Osteocyte (in vitro differentiated cells): ENCODE data around the gene SLC25A51. TPM values are rescaled to one million over a fixed set of nuclear protein-coding genes. Genes with fewer than 3 reads are reported as not detected.

ENCODE experiments used
- DNase-seq: peaks from one replicate; pipeline ENCODE4 v3.0.0; 2021; ENCODE audit warnings: mixed read lengths; ENCODE audit not compliant: unreplicated experiment; ENCODE audit errors: extremely low spot score
- H3K27ac Mint-ChIP-seq: one replicate; pipeline ENCODE4 v1.8.0; 2021; ENCODE audit warnings: mild to moderate bottlenecking, mixed read lengths; ENCODE audit not compliant: unreplicated experiment
- H3K27me3 Mint-ChIP-seq: one replicate; pipeline ENCODE4 v1.8.0; 2021; ENCODE audit warnings: mixed read lengths; ENCODE audit not compliant: unreplicated experiment
- H3K36me3 Mint-ChIP-seq: one replicate; pipeline ENCODE4 v1.8.0; 2021; ENCODE audit warnings: mixed read lengths; ENCODE audit not compliant: unreplicated experiment
- H3K4me1 Mint-ChIP-seq: one replicate; pipeline ENCODE4 v1.8.0; 2021; ENCODE audit warnings: mixed read lengths; ENCODE audit not compliant: unreplicated experiment
- H3K4me3 Mint-ChIP-seq: one replicate; pipeline ENCODE4 v1.8.0; 2021; ENCODE audit warnings: mild to moderate bottlenecking, moderate library complexity, mixed read lengths; ENCODE audit not compliant: unreplicated experiment
- H3K9me3 Mint-ChIP-seq: one replicate; pipeline ENCODE4 v1.8.0; 2021; ENCODE audit warnings: mixed read lengths; ENCODE audit not compliant: unreplicated experiment
- CTCF ChIP-seq: fragments of 200-600 bp; sonication (generic); IDR thresholded peaks from 2 replicates; pipeline ENCODE4 v1.5.0; 2021; ENCODE audit warnings: antibody characterized with exemption, mild to moderate bottlenecking, moderate library complexity
- total RNA-seq: library from RNA; stranded (reverse); gene quantifications from 2 replicates; pipeline ENCODE4 v1.2.1, GENCODE V29; 2021

SLC25A51 gene
- total RNA-seq, 1 donor from 2014 or later: 37.5 TPM

DNA sequence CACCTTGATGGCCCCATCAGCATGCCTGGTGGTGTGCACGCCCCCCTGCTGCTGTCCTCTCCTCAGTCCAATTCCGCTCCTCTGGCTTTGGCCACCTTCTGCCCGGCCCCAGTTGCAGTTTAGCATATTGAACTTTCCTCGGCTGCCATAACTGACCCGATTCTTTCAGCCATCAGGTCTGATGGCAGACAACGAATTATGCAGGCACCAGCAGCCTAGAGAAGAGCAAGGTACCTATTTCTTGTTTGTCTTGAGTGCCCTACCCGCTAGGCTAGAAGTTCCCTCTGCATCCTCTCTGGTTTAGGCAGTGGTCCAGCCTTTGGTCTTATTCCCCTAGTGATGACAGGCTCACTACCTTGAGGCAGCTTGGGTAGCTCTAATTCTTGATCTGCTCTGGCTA, 43.0 kb upstream of the SLC25A51 start:
- no peak for DNase-seq
- Mint-ChIP-seq H3K4me3 (no peak overlapping the region), H3K36me3 (peaks cover 6% of the 10 kb centered on the region), H3K4me1 (peaks cover 76% of the 10 kb centered on the region), H3K27ac (no peak overlapping the region), H3K9me3 (no peaks in the 10 kb centered on the region), H3K27me3 (no peaks in the 10 kb centered on the region)
- TF ChIP-seq CTCF: no peak

GRCh38 chr9:37946041-37946440, 42.1 kb upstream of the SLC25A51 start:
- no peak overlapping the region for H3K4me3 Mint-ChIP-seq
- DNase-seq: no peak
- H3K36me3 Mint-ChIP-seq: peaks cover 6% of the 10 kb centered on the region
- H3K4me1 Mint-ChIP-seq: peaks cover 69% of the 10 kb centered on the region
- H3K9me3 Mint-ChIP-seq: no peaks in the 10 kb centered on the region
- H3K27me3 Mint-ChIP-seq: no peaks in the 10 kb centered on the region
- no peak for TF ChIP-seq CTCF
- H3K27ac Mint-ChIP-seq: no peak overlapping the region

- Mint-ChIP-seq H3K27me3 (no peaks in the 10 kb centered on the region), H3K4me3 (peak overlapping the region; percentile 27), H3K36me3 (peaks cover 7% of the 10 kb centered on the region), H3K4me1 (peaks cover 58% of the 10 kb centered on the region), H3K9me3 (no peaks in the 10 kb centered on the region), H3K27ac (peak overlapping the region; percentile 91)
- TF ChIP-seq CTCF: no peak
- DNase-seq: no peak
Observed at GRCh38 chr9:37944671-37945481, 40.9 kb upstream of the SLC25A51 start.

GRCh38 chr9:37944266-37944650, 40.3 kb upstream of the SLC25A51 start:
- DNase-seq: no peak
- Mint-ChIP-seq H3K27me3 (no peaks in the 10 kb centered on the region), H3K27ac (peak overlapping the region; percentile 91), H3K4me3 (no peak overlapping the region), H3K4me1 (peaks cover 52% of the 10 kb centered on the region), H3K9me3 (no peaks in the 10 kb centered on the region), H3K36me3 (peaks cover 7% of the 10 kb centered on the region)
- TF ChIP-seq CTCF: no peak

DNA sequence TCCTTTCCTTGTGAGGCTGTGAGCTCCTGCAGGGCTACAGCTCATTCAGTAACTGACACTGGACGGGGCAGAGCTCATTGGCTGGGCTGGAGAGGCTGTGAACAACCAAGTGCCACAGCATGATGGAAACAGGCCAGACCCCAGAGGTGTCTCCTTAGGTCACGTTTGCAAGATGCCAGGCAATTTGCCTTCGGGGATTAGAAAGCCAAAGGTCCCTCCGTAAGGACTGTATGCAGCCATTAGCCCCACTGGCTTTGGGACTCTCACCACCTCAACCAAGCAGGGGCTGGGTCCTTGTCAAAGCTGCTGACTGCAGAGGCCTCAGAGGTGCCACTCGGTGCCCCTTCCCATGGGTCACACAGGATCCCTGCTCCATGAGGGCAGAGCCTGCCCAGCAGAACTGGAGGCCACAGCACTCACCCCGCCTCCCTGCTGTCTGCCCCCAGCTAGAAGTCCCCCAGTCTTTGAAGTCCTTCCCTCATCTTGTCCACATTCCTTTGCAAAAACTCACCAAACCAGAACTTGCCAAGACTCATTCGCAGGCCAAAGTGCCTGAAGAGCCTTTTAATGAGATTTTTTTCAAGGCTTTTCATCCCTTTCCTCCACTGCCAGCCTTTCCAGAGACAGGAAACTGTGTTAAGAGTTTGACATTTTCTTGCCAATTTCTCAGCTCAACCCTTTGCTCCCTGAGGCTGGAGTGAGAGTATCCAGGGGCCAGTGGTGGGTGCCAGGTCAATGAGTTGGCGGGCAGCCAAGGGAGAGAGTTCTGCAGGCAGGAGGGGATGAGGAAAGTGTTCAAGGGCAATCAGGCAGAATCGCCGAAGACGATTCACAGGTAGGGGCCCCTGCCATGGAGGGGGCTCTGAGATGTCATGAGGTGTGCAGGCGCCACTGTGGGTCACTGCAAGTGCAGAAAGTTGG, 39.7 kb upstream of the SLC25A51 start:
- DNase-seq: no peak
- Mint-ChIP-seq H3K4me1 (peaks cover 57% of the 10 kb centered on the region), H3K4me3 (peak overlapping the region; percentile 3), H3K36me3 (peaks cover 7% of the 10 kb centered on the region), H3K9me3 (no peaks in the 10 kb centered on the region), H3K27me3 (no peaks in the 10 kb centered on the region), H3K27ac (peak overlapping the region; percentile 91)
- TF ChIP-seq CTCF: no peak
